Measurements from ENCODE around the gene NRP2.

GRCh38 chr2:205695460-205695991 is 13.2 kb downstream of the NRP2 start:
- no peak for TF ChIP-seq BHLHE40 (IDR thresholded peaks at IDR 0.05; ENCODE audit: low read depth, low read length)
- TF ChIP-seq POLR2A (IDR thresholded peaks at IDR 0.05; ENCODE audit: low read length): no peak
- no peak for TF ChIP-seq CTCF (IDR thresholded peaks at IDR 0.05)
- no peak for TF ChIP-seq CEBPB (IDR thresholded peaks at IDR 0.05)
- TF ChIP-seq ZFP36 (IDR thresholded peaks at IDR 0.05; ENCODE audit: borderline replicate concordance, partially characterized antibody): no peak
- no peak for TF ChIP-seq ESRRA (IDR thresholded peaks at IDR 0.05; ENCODE audit: borderline replicate concordance, low read length)
- no peak for TF ChIP-seq RCOR1 (IDR thresholded peaks at IDR 0.05; ENCODE audit: low read depth, low read length)
- TF ChIP-seq, protein P1, sequence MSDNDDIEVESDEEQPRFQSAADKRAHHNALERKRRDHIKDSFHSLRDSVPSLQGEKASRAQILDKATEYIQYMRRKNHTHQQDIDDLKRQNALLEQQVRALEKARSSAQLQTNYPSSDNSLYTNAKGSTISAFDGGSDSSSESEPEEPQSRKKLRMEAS (IDR thresholded peaks at IDR 0.05): no peak
- no peak for TF ChIP-seq RFX5 (IDR thresholded peaks at IDR 0.05)
- TF ChIP-seq JUNB (IDR thresholded peaks at IDR 0.05): no peak
- TF ChIP-seq, protein P2, sequence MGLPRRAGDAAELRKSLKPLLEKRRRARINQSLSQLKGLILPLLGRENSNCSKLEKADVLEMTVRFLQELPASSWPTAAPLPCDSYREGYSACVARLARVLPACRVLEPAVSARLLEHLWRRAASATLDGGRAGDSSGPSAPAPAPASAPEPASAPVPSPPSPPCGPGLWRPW (IDR thresholded peaks at IDR 0.05): no peak
- no peak for TF ChIP-seq MYC (IDR thresholded peaks at IDR 0.05; ENCODE audit: borderline replicate concordance, low read length)
- TF ChIP-seq NR3C1 (IDR thresholded peaks at IDR 0.05): no peak

Measured in A549 (cell line).